Liver (tissue), 9 donors: ENCODE results near the gene PTAFR. TPM values are rescaled to one million over a fixed set of nuclear protein-coding genes. Genes with fewer than 3 reads are reported as not detected.

Experiments used
- DNase-seq: peaks from one replicate; pipeline ENCODE4 v3.0.0-alpha.2; 2017; ENCODE audit warnings: low spot score
- H3K27ac ChIP-seq, 2 donors: one replicate each; pipeline ENCODE4 v1.7.0; 2013; ENCODE audit warnings: inconsistent platforms in 2 of 2, low read length in 2 of 2, control low read depth in 1 of 2, low read depth in 1 of 2, mild to moderate bottlenecking in 1 of 2
- H3K27me3 ChIP-seq, 4 donors: one replicate each; pipeline versions ENCODE4 v1.6.1 to v1.7.0; 2013; ENCODE audit warnings: low read length in 3 of 4, inconsistent platforms in 1 of 4, mild to moderate bottlenecking in 1 of 4, moderate library complexity in 1 of 4; ENCODE audit not compliant: control insufficient read depth in 4 of 4, insufficient read depth in 4 of 4
- H3K36me3 ChIP-seq, 4 donors: one replicate each; pipeline versions ENCODE4 v1.6.1 to v1.7.0; 2013; ENCODE audit warnings: low read length in 3 of 4, mild to moderate bottlenecking in 3 of 4, low read depth in 1 of 4, moderate library complexity in 1 of 4; ENCODE audit not compliant: control insufficient read depth in 4 of 4, insufficient read depth in 3 of 4
- H3K4me1 ChIP-seq, 4 donors: one replicate each; pipeline versions ENCODE4 v1.6.1 to v1.7.0; 2013; ENCODE audit warnings: low read length in 3 of 4, mild to moderate bottlenecking in 3 of 4, moderate library complexity in 1 of 4; ENCODE audit not compliant: control insufficient read depth in 4 of 4, insufficient read depth in 4 of 4
- H3K4me3 ChIP-seq, 3 donors: one replicate each; pipeline versions ENCODE4 v1.6.1 to v1.7.0; 2013; ENCODE audit warnings: low read length in 3 of 3, control low read depth in 1 of 3, low read depth in 1 of 3, mild to moderate bottlenecking in 1 of 3
- H3K9ac ChIP-seq, 2 donors: one replicate each; pipeline ENCODE4 v1.7.0; 2013; ENCODE audit warnings: low read length in 2 of 2, mild to moderate bottlenecking in 2 of 2, moderate library complexity in 2 of 2, control low read depth in 1 of 2, low read depth in 1 of 2
- H3K9me3 ChIP-seq, 4 donors: one replicate each; pipeline versions ENCODE4 v1.6.1 to v1.7.0; 2013; ENCODE audit warnings: low read length in 3 of 4; ENCODE audit not compliant: control insufficient read depth in 4 of 4
- ATF3 ChIP-seq: IDR thresholded peaks from 2 replicates; pipeline ENCODE4 v1.6.1; 2016; ENCODE audit warnings: antibody characterized with exemption
- FOXA1 ChIP-seq: IDR thresholded peaks from 2 replicates; pipeline ENCODE4 v1.6.1; 2016; ENCODE audit warnings: antibody characterized with exemption
- FOXA2 ChIP-seq: IDR thresholded peaks from 2 replicates; pipeline ENCODE4 v1.6.1; 2016; ENCODE audit warnings: antibody characterized with exemption
- GABPA ChIP-seq, 2 donors: IDR thresholded peaks in 1 of 2; conservative IDR thresholded peaks in 1 of 2; 2 replicates each; pipeline ENCODE4 v1.6.1; 2016; ENCODE audit warnings: antibody characterized with exemption in 2 of 2, mild to moderate bottlenecking in 1 of 2, moderate library complexity in 1 of 2
- HNF4A ChIP-seq, 2 donors: conservative IDR thresholded peaks; 2 replicates each; pipeline ENCODE4 v1.6.1; 2016; ENCODE audit warnings: antibody characterized with exemption in 2 of 2, mild to moderate bottlenecking in 2 of 2
- HNF4G ChIP-seq: IDR thresholded peaks from 2 replicates; pipeline ENCODE4 v1.6.1; 2016; ENCODE audit warnings: antibody characterized with exemption
- JUND ChIP-seq, 2 donors: IDR thresholded peaks; 2 replicates each; pipeline ENCODE4 v1.6.1; 2016; ENCODE audit warnings: antibody characterized with exemption in 2 of 2
- MAX ChIP-seq: IDR thresholded peaks from 2 replicates; pipeline ENCODE4 v1.6.1; 2016; ENCODE audit warnings: antibody characterized with exemption
- RAD21 ChIP-seq, 2 donors: IDR thresholded peaks; 2 replicates each; pipeline ENCODE4 v1.6.1; 2016; ENCODE audit warnings: antibody characterized with exemption in 2 of 2, mild to moderate bottlenecking in 2 of 2
- RXRA ChIP-seq, 2 donors: IDR thresholded peaks; 2 replicates each; pipeline ENCODE4 v1.6.1; 2017 to 2018; ENCODE audit warnings: antibody characterized with exemption in 2 of 2, mild to moderate bottlenecking in 1 of 2
- TAF1 ChIP-seq: conservative IDR thresholded peaks from 2 replicates; pipeline ENCODE4 v1.6.1; 2016; ENCODE audit warnings: antibody characterized with exemption, mild to moderate bottlenecking
- YY1 ChIP-seq: IDR thresholded peaks from 2 replicates; pipeline ENCODE4 v1.6.1; 2016; ENCODE audit warnings: antibody characterized with exemption, mild to moderate bottlenecking
- WGBS: extraction: QIAGEN DNeasy Blood & Tissue Kit; methylation state at CpG from one replicate; pipeline ENCODE4 v1.1.7; 2013; 5-methylcytosine and 5-hydroxymethylcytosine counted together
- polyA plus RNA-seq, 2 donors: library from polyadenylated mRNA; stranded (reverse) in 1 of 2; unstranded in 1 of 2; fragments of 200-250 nt in 1 of 2; fragments of >200 nt in 1 of 2; fragmentation: Nextera tagmentation in 1 of 2; extraction: Ambion mirVana in 1 of 2; gene quantifications; one replicate each; pipeline versions ENCODE4 v1.2.1 to v1.2.3, GENCODE V29; 2013 to 2015
- total RNA-seq, 2 donors: library from RNA; depleted of rRNA; stranded (reverse); fragments of >200 nt; gene quantifications; one replicate each; pipeline ENCODE4 v1.2.3, GENCODE V29; 2014
- TF ChIP-seq, protein P1 (sequence below): fragments of 150-350 bp; IDR thresholded peaks from 2 replicates; pipeline ENCODE4 v1.5.1; 2017; ENCODE audit warnings: improper control_type of control experiment, low read depth, low read length; ENCODE audit not compliant: missing input control
- TF ChIP-seq, protein P2 (sequence below): IDR thresholded peaks from 2 replicates; pipeline ENCODE4 v1.6.1; 2016; ENCODE audit warnings: antibody characterized with exemption
- TF ChIP-seq, protein P3 (sequence below): IDR thresholded peaks from 2 replicates; pipeline ENCODE4 v1.6.1; 2016; ENCODE audit warnings: antibody characterized with exemption, mild to moderate bottlenecking
- donor health status: healthy.
- donor health status: healthy.
- donor health status: healthy.
- donor health status: healthy.
- donor health status: healthy.

Gene PTAFR
- total and polyA plus RNA-seq, 4 donors: 0.82 to 4.1 (median 2.1) TPM

DNA sequence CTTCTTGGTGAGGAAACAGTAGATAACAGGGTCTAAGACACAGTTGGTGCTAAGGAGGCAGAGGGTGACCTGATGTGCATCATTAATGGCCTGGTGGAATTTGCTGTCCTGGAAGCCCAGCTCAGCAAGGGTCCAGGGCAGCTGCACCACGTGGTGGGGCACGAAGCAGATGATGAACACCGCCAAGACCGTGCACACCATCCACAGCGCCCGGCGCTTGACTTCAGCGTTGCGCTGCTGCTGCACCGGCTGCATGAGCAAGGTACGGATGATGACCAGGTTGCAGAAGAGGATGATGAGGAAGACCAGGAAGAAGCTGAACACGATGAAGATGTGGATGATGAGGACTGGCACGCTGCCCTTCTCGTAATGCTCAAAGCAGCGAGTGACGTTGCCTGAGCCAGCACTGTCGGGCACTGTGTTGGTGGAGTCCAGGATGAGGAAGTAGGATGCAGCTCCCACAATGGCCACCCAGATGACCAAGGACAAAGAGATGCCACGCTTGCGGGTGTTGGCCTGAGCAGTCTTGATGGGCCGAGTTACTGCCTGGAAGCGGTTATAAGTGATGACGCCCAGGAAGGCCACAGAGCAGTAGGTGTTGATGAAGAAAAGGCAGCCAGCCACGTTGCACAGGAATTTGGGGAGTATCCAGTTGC is 26.2 kb downstream of the PTAFR start:
- H3K9ac ChIP-seq: no peak overlapping the region
- DNase-seq: no peak
- H3K36me3 ChIP-seq: no peaks in the 10 kb centered on the region
- H3K4me1 ChIP-seq: peaks cover 0 to 8% (median 1%) of the 10 kb centered on the region in 4 donors
- no peak overlapping the region for H3K27ac ChIP-seq
- no peak for TF ChIP-seq GABPA (IDR thresholded peaks at IDR 0.05 in 1 of 2, conservative IDR thresholded peaks at IDR 0.05 in 1 of 2)
- TF ChIP-seq, protein P1, sequence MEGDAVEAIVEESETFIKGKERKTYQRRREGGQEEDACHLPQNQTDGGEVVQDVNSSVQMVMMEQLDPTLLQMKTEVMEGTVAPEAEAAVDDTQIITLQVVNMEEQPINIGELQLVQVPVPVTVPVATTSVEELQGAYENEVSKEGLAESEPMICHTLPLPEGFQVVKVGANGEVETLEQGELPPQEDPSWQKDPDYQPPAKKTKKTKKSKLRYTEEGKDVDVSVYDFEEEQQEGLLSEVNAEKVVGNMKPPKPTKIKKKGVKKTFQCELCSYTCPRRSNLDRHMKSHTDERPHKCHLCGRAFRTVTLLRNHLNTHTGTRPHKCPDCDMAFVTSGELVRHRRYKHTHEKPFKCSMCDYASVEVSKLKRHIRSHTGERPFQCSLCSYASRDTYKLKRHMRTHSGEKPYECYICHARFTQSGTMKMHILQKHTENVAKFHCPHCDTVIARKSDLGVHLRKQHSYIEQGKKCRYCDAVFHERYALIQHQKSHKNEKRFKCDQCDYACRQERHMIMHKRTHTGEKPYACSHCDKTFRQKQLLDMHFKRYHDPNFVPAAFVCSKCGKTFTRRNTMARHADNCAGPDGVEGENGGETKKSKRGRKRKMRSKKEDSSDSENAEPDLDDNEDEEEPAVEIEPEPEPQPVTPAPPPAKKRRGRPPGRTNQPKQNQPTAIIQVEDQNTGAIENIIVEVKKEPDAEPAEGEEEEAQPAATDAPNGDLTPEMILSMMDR: no peak
- no peak for TF ChIP-seq FOXA2
- TF ChIP-seq MAX: no peak
- TF ChIP-seq, protein P2, sequence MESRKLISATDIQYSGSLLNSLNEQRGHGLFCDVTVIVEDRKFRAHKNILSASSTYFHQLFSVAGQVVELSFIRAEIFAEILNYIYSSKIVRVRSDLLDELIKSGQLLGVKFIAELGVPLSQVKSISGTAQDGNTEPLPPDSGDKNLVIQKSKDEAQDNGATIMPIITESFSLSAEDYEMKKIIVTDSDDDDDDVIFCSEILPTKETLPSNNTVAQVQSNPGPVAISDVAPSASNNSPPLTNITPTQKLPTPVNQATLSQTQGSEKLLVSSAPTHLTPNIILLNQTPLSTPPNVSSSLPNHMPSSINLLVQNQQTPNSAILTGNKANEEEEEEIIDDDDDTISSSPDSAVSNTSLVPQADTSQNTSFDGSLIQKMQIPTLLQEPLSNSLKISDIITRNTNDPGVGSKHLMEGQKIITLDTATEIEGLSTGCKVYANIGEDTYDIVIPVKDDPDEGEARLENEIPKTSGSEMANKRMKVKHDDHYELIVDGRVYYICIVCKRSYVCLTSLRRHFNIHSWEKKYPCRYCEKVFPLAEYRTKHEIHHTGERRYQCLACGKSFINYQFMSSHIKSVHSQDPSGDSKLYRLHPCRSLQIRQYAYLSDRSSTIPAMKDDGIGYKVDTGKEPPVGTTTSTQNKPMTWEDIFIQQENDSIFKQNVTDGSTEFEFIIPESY: no peak
- no peak overlapping the region for H3K4me3 ChIP-seq
- WGBS: 96% methylated on average over 23 of the region's 23 CpGs
- no peaks in the 10 kb centered on the region for H3K9me3 ChIP-seq
- H3K27me3 ChIP-seq: no peaks in the 10 kb centered on the region

DNA sequence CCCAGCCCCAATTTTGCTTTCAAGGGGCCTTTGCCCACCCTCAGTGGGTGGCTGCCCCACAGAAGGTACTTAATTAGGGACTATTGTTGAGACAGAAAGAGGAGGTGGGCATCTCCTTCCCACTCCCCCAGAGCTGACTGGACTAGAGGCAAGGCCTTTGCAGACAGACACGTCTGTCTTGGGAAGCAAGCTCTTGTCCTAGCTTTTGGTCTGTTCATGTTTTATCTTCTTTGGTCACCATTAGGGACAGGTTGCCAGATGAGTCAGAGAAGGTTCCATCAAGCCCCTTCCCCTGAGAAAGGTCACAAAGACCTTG is 27.7 kb downstream of the PTAFR start:
- WGBS: 96% methylated on average over 1 of the region's 1 CpG
- H3K9me3 ChIP-seq: no peaks in the 10 kb centered on the region
- TF ChIP-seq MAX (no peak), GABPA (IDR thresholded peaks at IDR 0.05 in 1 of 2, conservative IDR thresholded peaks at IDR 0.05 in 1 of 2) (no peak), YY1 (no peak), RAD21 (IDR thresholded peaks at IDR 0.05) (no peak), HNF4A (conservative IDR thresholded peaks at IDR 0.05) (no peak), FOXA1 (no peak), RXRA (IDR thresholded peaks at IDR 0.05) (no peak), TAF1 (no peak), ATF3 (no peak), JUND (IDR thresholded peaks at IDR 0.05) (no peak), FOXA2 (no peak), HNF4G (no peak)
- TF ChIP-seq, protein P3, sequence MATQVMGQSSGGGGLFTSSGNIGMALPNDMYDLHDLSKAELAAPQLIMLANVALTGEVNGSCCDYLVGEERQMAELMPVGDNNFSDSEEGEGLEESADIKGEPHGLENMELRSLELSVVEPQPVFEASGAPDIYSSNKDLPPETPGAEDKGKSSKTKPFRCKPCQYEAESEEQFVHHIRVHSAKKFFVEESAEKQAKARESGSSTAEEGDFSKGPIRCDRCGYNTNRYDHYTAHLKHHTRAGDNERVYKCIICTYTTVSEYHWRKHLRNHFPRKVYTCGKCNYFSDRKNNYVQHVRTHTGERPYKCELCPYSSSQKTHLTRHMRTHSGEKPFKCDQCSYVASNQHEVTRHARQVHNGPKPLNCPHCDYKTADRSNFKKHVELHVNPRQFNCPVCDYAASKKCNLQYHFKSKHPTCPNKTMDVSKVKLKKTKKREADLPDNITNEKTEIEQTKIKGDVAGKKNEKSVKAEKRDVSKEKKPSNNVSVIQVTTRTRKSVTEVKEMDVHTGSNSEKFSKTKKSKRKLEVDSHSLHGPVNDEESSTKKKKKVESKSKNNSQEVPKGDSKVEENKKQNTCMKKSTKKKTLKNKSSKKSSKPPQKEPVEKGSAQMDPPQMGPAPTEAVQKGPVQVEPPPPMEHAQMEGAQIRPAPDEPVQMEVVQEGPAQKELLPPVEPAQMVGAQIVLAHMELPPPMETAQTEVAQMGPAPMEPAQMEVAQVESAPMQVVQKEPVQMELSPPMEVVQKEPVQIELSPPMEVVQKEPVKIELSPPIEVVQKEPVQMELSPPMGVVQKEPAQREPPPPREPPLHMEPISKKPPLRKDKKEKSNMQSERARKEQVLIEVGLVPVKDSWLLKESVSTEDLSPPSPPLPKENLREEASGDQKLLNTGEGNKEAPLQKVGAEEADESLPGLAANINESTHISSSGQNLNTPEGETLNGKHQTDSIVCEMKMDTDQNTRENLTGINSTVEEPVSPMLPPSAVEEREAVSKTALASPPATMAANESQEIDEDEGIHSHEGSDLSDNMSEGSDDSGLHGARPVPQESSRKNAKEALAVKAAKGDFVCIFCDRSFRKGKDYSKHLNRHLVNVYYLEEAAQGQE: no peak
- TF ChIP-seq, protein P2: no peak
- no peak overlapping the region for H3K4me3 ChIP-seq
- H3K9ac ChIP-seq: no peak overlapping the region
- H3K27me3 ChIP-seq: no peaks in the 10 kb centered on the region
- DNase-seq: no peak
- no peaks in the 10 kb centered on the region for H3K4me1 ChIP-seq
- H3K27ac ChIP-seq: no peak overlapping the region
- no peaks in the 10 kb centered on the region for H3K36me3 ChIP-seq
